GM12873 (cell line): ENCODE measurements around the gene CCDC57.
A peak's percentile ranks its signal among the peaks of the same experiment; 100 is the strongest.

Experiments
- TF ChIP-seq, protein P1 (sequence below): IDR thresholded peaks from 2 replicates; pipeline ENCODE4 v1.5.1; 2012; ENCODE audit warnings: low read depth, mild to moderate bottlenecking, moderate library complexity, low read length, control low read depth; ENCODE audit not compliant: insufficient read depth; ENCODE audit errors: missing control alignments

The CCDC57 gene

GRCh38 chr17:82146663-82147654, 65.7 kb downstream of the CCDC57 start:
- TF ChIP-seq, protein P1, sequence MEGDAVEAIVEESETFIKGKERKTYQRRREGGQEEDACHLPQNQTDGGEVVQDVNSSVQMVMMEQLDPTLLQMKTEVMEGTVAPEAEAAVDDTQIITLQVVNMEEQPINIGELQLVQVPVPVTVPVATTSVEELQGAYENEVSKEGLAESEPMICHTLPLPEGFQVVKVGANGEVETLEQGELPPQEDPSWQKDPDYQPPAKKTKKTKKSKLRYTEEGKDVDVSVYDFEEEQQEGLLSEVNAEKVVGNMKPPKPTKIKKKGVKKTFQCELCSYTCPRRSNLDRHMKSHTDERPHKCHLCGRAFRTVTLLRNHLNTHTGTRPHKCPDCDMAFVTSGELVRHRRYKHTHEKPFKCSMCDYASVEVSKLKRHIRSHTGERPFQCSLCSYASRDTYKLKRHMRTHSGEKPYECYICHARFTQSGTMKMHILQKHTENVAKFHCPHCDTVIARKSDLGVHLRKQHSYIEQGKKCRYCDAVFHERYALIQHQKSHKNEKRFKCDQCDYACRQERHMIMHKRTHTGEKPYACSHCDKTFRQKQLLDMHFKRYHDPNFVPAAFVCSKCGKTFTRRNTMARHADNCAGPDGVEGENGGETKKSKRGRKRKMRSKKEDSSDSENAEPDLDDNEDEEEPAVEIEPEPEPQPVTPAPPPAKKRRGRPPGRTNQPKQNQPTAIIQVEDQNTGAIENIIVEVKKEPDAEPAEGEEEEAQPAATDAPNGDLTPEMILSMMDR: no peak

GRCh38 chr17:82145550-82146155, 67.0 kb downstream of the CCDC57 start:
- TF ChIP-seq, protein P1: no peak

DNA sequence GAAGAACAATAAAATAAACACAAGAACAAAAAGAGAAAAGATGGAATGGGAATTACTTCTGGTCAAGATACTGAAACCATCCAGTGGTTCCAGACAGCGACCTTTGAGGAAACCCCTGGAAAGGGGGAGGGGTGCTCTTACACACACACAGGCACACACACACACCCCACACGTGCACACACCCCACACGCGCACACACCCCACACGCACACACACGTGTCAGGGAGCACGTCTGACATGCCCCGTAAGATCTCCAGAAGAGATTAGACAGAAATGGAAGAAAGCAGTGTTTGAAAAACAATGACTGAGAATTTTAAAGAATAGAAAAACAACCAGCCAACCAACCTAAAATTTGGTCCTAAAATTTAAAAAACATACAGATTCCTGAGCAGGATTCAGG, 69.3 kb downstream of the CCDC57 start:
- TF ChIP-seq, protein P1: no peak

DNA sequence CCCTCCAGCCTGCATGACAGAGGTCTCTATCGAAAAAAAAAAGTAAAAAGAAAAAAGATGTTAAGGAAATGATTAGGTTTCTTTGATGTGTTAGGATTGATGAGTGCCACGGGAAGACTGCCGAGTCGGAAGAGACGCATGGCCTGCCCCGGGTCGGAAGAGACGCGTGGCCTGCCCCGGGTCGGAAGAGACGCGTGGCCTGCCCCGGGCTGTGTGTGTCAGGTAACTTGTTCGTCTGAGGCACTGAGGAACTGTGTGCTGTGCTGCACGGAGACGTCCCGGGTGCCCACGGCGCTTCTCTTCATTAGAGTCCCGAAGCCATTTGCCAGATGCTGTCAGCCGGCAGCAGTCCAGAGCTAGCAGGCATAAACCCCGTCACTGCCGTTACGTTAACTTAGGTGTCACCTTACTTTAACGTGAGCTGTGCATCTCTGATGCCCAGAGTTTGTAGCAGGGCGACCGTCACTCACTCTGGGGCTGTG, 74.1 kb downstream of the CCDC57 start:
- TF ChIP-seq, protein P1: no peak

DNA sequence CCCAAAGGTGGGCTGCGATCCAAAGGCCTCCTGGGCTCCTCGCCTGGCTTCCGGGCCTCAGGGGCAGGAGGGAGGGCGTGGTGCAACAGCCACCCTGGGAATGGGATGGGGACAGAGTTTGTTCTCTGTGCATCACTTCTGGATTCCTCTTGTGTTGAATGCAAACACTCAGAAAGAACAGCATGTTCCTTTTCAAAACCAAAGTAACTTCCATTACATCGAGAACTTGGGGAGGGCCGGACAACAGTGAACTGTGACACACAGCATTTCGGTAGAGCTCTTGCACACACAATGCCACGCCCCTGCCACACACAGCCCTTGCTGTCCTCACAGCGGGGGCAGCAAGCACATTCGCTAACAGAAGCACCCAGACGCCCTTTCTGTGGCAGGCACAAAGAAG, 78.5 kb downstream of the CCDC57 start:
- TF ChIP-seq, protein P1: no peak

- TF ChIP-seq, protein P1: peak; percentile 14
These were observed 83.5 kb downstream of the CCDC57 start for GRCh38 chr17:82129095-82129494.

DNA sequence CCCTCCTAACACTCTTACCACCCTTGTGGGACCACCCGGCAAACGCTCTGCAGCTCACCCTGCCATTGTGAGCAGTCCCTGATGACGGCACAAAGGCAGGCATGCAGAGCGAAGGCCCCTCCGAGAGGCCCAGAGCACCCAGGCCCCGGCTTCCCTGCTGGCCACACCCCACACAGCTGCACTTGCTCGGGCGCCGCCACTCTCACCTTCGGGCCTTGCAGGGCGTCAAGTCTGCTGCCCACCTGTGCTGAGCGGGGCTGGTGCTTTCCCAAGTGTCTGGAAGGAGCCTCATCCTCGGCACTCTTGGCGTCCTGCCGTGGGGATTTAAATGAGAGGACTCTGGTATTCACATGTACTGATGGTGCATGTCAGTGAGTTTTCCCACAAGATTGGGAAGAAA, 84.4 kb downstream of the CCDC57 start:
- TF ChIP-seq, protein P1: no peak
